SK-N-SH (cell line): ENCODE measurements around the gene KCND1. TPM values are rescaled to one million over a fixed set of nuclear protein-coding genes. Genes with fewer than 3 reads are reported as not detected.

Experiments used
- CTCF ChIA-PET: fragments of 300-600, 350-600 bp; formaldehyde crosslinking; extraction: SDS; loops from one replicate; lab custom pipeline; 2021; lab: Yijun Ruan, JAX
- POLR2A ChIA-PET: fragments of 350-600 bp; sonication (Branson Sonifier 250); formaldehyde crosslinking; extraction: SDS; loops from one replicate; lab custom pipeline; 2020; ENCODE audit warnings: antibody characterized with exemption, inconsistent platforms; lab: Yijun Ruan, JAX
- DNase-seq: peaks from one replicate; pipeline ENCODE4 v3.0.0; 2012
- H2AFZ ChIP-seq: fragments of 200-600 bp; sonication (generic); 2 replicates; pipeline ENCODE4 v1.8.1; 2016; ENCODE audit warnings: antibody characterized with exemption, mild to moderate bottlenecking, low read depth
- H3F3A ChIP-seq: fragments of 200-600 bp; sonication (generic); replicated peaks from 2 replicates; pipeline ENCODE3; 2016; ENCODE audit warnings: antibody characterized with exemption, mild to moderate bottlenecking; ENCODE audit not compliant: insufficient read depth
- H3K27ac ChIP-seq, 2 experiments: fragments of 200-500 bp in 1 of 2; fragments of 200-600 bp in 1 of 2; sonication (Bioruptor generic) in 1 of 2; sonication (generic), shearing (Covaris generic) in 1 of 2; 2 replicates each; pipeline versions ENCODE4 v1.5.1 to v1.6.1; 2014 to 2016; ENCODE audit warnings: low read depth in 2 of 2, inconsistent platforms in 1 of 2, low read length in 1 of 2, mild to moderate bottlenecking in 1 of 2, mixed read lengths in 1 of 2
- H3K27me3 ChIP-seq: fragments of 200-600 bp; sonication (generic), shearing (Covaris generic); 2 replicates; pipeline ENCODE4 v1.6.1; 2016; ENCODE audit warnings: mixed run types; ENCODE audit not compliant: insufficient read depth
- H3K36me3 ChIP-seq, 2 experiments: fragments of 200-500 bp in 1 of 2; fragments of 200-600 bp in 1 of 2; sonication (Bioruptor generic) in 1 of 2; sonication (generic) in 1 of 2; replicated peaks in 1 of 2; 2 replicates each; pipeline versions ENCODE3 to v1.5.1; 2014 to 2016; ENCODE audit warnings: low read length in 1 of 2, mild to moderate bottlenecking in 1 of 2; ENCODE audit not compliant: insufficient read depth in 2 of 2, control insufficient read depth in 1 of 2
- H3K4me1 ChIP-seq, 2 experiments: fragments of 200-500 bp in 1 of 2; fragments of 200-600 bp in 1 of 2; sonication (Bioruptor generic) in 1 of 2; sonication (generic), shearing (Covaris generic) in 1 of 2; 2 replicates each; pipeline versions ENCODE4 v1.5.1 to v1.6.1; 2014 to 2016; ENCODE audit warnings: low read depth in 1 of 2, low read length in 1 of 2, mixed run types in 1 of 2; ENCODE audit not compliant: insufficient read depth in 2 of 2, control insufficient read depth in 1 of 2
- H3K4me2 ChIP-seq: fragments of 200-600 bp; sonication (generic), shearing (Covaris generic); 2 replicates; pipeline ENCODE4 v1.6.1; 2017; ENCODE audit warnings: mixed run types
- H3K4me3 ChIP-seq, 2 experiments: fragments of 200-500 bp in 1 of 2; fragments of 200-600 bp in 1 of 2; sonication (Bioruptor generic) in 1 of 2; sonication (generic), shearing (Covaris generic) in 1 of 2; 2 replicates each; pipeline versions ENCODE4 v1.5.1 to v1.8.1; 2014 to 2016; ENCODE audit warnings: low read depth in 2 of 2, inconsistent platforms in 1 of 2, low read length in 1 of 2, mild to moderate bottlenecking in 1 of 2, mixed read lengths in 1 of 2, moderate library complexity in 1 of 2
- H3K79me2 ChIP-seq: fragments of 200-600 bp; sonication (generic); 2 replicates; pipeline ENCODE4 v1.8.1; 2017; ENCODE audit warnings: mild to moderate bottlenecking; ENCODE audit not compliant: insufficient read depth
- H3K9ac ChIP-seq: fragments of 200-600 bp; sonication (generic); 2 replicates; pipeline ENCODE4 v1.6.1; 2017; ENCODE audit warnings: mixed run types
- H3K9me2 ChIP-seq: fragments of 200-600 bp; sonication (generic); 2 replicates; pipeline ENCODE4 v1.6.1; 2017; ENCODE audit warnings: mixed run types
- H3K9me3 ChIP-seq: fragments of 200-600 bp; sonication (generic); 2 replicates; pipeline ENCODE4 v1.6.1; 2017; ENCODE audit warnings: mixed run types, mild to moderate bottlenecking, moderate library complexity
- H4K20me1 ChIP-seq: fragments of 200-600 bp; sonication (generic); 2 replicates; pipeline ENCODE4 v1.6.1; 2017; ENCODE audit warnings: mild to moderate bottlenecking, mixed run types; ENCODE audit not compliant: insufficient read depth
- FOSL2 ChIP-seq: IDR thresholded peaks from 2 replicates; pipeline ENCODE4 v1.4.0; 2012; ENCODE audit warnings: low read depth, mild to moderate bottlenecking, moderate library complexity, borderline replicate concordance
- GATA2 ChIP-seq: sonication (generic); formaldehyde crosslinking; IDR thresholded peaks from 2 replicates; pipeline ENCODE4 v1.5.0; 2020; ENCODE audit warnings: mild to moderate bottlenecking, missing genetic modification reagents
- MEF2A ChIP-seq: IDR thresholded peaks from 2 replicates; pipeline ENCODE4 v1.4.0; 2012; ENCODE audit warnings: low read depth, borderline replicate concordance
- NRF1 ChIP-seq: IDR thresholded peaks from 2 replicates; pipeline ENCODE4 v1.6.1; 2012; ENCODE audit warnings: low read depth, mild to moderate bottlenecking, low read length
- POLR2AphosphoS5 ChIP-seq: IDR thresholded peaks from 2 replicates; pipeline ENCODE4 v1.6.1; 2012; ENCODE audit warnings: low read depth, low read length
- RFX5 ChIP-seq: IDR thresholded peaks from 2 replicates; pipeline ENCODE4 v1.6.1; 2012; ENCODE audit warnings: mild to moderate bottlenecking, improper control_type of control experiment, low read length
- WGBS: methylation state at CpG from one replicate; pipeline ENCODE4 v1.1.6; 2017; ENCODE audit warnings: low lambda C conversion rate; 5-methylcytosine and 5-hydroxymethylcytosine counted together
- polyA plus RNA-seq, 3 experiments: library from polyadenylated mRNA; depleted of rRNA; stranded (reverse); fragments of >200 nt; gene quantifications; 2 replicates each; pipeline ENCODE4 v1.2.3, GENCODE V29; 2012
- TF ChIP-seq, protein P1 (sequence below): fragments of 150-350 bp; IDR thresholded peaks from 2 replicates; pipeline ENCODE4 v1.6.1; 2017; ENCODE audit warnings: antibody characterized with exemption, low read length, low read depth, borderline replicate concordance
- TF ChIP-seq, protein P2 (sequence below): IDR thresholded peaks from 2 replicates; pipeline ENCODE4 v1.4.0; 2012; ENCODE audit warnings: low read depth

The KCND1 gene
- polyA plus RNA-seq, 1 of the 3 experiments (the other 2 are of a cell fraction), result 1.2 TPM

- Histone ChIP-seq H3K4me2 (no peak overlapping the region), H2AFZ (no peak overlapping the region), H3K9ac (no peak overlapping the region), H4K20me1 (peaks cover 15% of the 10 kb centered on the region), H3K4me1 (peaks cover 10 to 31% of the 10 kb centered on the region in 2 experiments; a peak in 3 of 4 replicates), H3F3A (no peaks in the 10 kb centered on the region), H3K27ac (no peak overlapping the region), H3K9me2 (no peaks in the 10 kb centered on the region), H3K36me3 (peaks cover 2 to 7% of the 10 kb centered on the region in 2 experiments), H3K9me3 (no peaks in the 10 kb centered on the region), H3K79me2 (peaks cover 19% of the 10 kb centered on the region), H3K27me3 (0 out of 2 replicates have a peak, but pooled peaks cover 4% of the 10 kb centered on the region), H3K4me3 (no peak overlapping the region)
- DNase-seq, result no peak
- ChIA-PET POLR2A (no interaction called here), CTCF (no interaction called here)
- TF ChIP-seq, protein P1, sequence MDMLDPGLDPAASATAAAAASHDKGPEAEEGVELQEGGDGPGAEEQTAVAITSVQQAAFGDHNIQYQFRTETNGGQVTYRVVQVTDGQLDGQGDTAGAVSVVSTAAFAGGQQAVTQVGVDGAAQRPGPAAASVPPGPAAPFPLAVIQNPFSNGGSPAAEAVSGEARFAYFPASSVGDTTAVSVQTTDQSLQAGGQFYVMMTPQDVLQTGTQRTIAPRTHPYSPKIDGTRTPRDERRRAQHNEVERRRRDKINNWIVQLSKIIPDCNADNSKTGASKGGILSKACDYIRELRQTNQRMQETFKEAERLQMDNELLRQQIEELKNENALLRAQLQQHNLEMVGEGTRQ, result no peak
- TF ChIP-seq POLR2AphosphoS5 (no peak), RFX5 (no peak)
- 93% methylated on average over 2 of the region's 2 CpGs for WGBS
Measured at GRCh38 chrX:48960291-48960690, 11.4 kb downstream of the KCND1 start.

DNA sequence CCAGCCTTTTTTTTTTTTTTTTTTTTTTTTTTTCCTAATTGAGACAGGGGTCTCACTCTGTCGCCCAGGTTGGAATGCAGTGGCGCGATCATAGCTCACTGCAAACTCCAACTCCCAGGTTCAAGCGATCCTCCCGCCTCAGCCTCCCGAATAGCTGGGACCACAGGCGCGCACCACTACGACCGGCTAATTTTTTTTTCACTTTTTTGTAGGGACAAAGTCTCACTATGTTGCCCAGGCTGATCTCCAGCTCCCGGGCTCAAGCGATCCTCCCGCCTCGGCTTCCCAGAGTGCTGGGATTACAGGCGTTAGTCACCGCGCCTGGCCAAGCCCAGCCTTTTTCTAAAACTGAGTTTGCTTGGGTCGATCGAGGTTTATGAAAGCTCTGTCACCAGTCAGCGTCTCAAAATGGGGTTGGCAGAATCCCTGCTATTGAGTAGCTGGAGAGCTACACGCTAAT is 13.0 kb downstream of the KCND1 start:
- Histone ChIP-seq H3F3A (no peaks in the 10 kb centered on the region), H3K9me3 (no peaks in the 10 kb centered on the region), H3K4me1 (peaks cover 10 to 40% of the 10 kb centered on the region in 2 experiments; a peak in 3 of 4 replicates), H4K20me1 (peaks cover 31% of the 10 kb centered on the region), H3K9ac (peak overlapping the region; percentile 97), H3K27ac (peak overlapping the region; percentile 53 to 99), H3K36me3 (peaks cover 9 to 22% of the 10 kb centered on the region in 2 experiments), H3K27me3 (0 out of 2 replicates have a peak, but pooled peaks cover 4% of the 10 kb centered on the region), H2AFZ (peak overlapping the region; percentile 85), H3K9me2 (no peaks in the 10 kb centered on the region), H3K4me2 (peak overlapping the region; percentile 83), H3K79me2 (peaks cover 35% of the 10 kb centered on the region), H3K4me3 (peak overlapping the region; percentile 82 to 93)
- ChIA-PET POLR2A (interaction anchor here (0.6 to 1.7 kb wide), 4 partner anchors 13 to 62 kb away, joined by 3 to 6 read pairs (median 4); partner anchors contain the start of genes GRIPAP1 and KCND1), CTCF (interaction anchor here (0.6 to 2.9 kb wide), 5 partner anchors 11 to 280 kb away, joined by 3 to 12 read pairs (median 4); partner anchors contain the start of gene KCND1)
- TF ChIP-seq, protein P2, sequence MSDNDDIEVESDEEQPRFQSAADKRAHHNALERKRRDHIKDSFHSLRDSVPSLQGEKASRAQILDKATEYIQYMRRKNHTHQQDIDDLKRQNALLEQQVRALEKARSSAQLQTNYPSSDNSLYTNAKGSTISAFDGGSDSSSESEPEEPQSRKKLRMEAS, result no peak
- TF ChIP-seq FOSL2 (no peak), POLR2AphosphoS5 (no peak), NRF1 (no peak), MEF2A (no peak), GATA2 (CRISPR knock-in tag) (no peak)
- 8% methylated on average over 21 of the region's 21 CpGs for WGBS
- DNase-seq, result no peak
